GM12878 (cell line): ENCODE measurements around the gene CREBZF. TPM values are rescaled to one million over a fixed set of nuclear protein-coding genes. Genes with fewer than 3 reads are reported as not detected.
A peak's percentile ranks its signal among the peaks of the same experiment; 100 is the strongest.

Source experiments
- CBFB ChIP-seq: IDR thresholded peaks from 2 replicates; pipeline ENCODE4 v1.6.1; 2016; ENCODE audit warnings: antibody characterized with exemption, low read depth
- CHD1 ChIP-seq: IDR thresholded peaks from 2 replicates; pipeline ENCODE4 v1.6.1; 2012; ENCODE audit warnings: low read depth, low read length, improper control_type of control experiment
- DPF2 ChIP-seq: fragments of 450-650 bp; IDR thresholded peaks from 2 replicates; pipeline ENCODE4 v1.6.1; 2017; ENCODE audit warnings: mild to moderate bottlenecking
- E2F8 ChIP-seq: fragments of 450-650 bp; IDR thresholded peaks from 2 replicates; pipeline ENCODE4 v1.6.1; 2018; ENCODE audit warnings: mild to moderate bottlenecking, low read depth, moderate library complexity; ENCODE audit not compliant: partially characterized antibody
- FOS ChIP-seq: IDR thresholded peaks from 3 replicates; pipeline ENCODE4 v1.6.1; 2011; ENCODE audit warnings: borderline replicate concordance; ENCODE audit not compliant: insufficient read length; ENCODE audit errors: extremely low read depth
- GABPA ChIP-seq: IDR thresholded peaks from 2 replicates; pipeline ENCODE4 v1.6.1; 2014; ENCODE audit warnings: antibody characterized with exemption, low read depth, mild to moderate bottlenecking, inconsistent platforms
- IKZF1 ChIP-seq: fragments of 450-650 bp; conservative IDR thresholded peaks from 2 replicates; pipeline ENCODE4 v1.6.1; 2017; ENCODE audit warnings: antibody characterized with exemption, mild to moderate bottlenecking
- MTA3 ChIP-seq: IDR thresholded peaks from 2 replicates; pipeline ENCODE4 v1.6.1; 2012; ENCODE audit warnings: low read length, inconsistent platforms, borderline replicate concordance
- PKNOX1 ChIP-seq: fragments of 450-650 bp; IDR thresholded peaks from 2 replicates; pipeline ENCODE4 v1.6.1; 2016; ENCODE audit warnings: mild to moderate bottlenecking
- PML ChIP-seq: IDR thresholded peaks from 2 replicates; pipeline ENCODE4 v1.6.1; 2012; ENCODE audit warnings: low read length, inconsistent platforms
- PRDM15 ChIP-seq: fragments of 450-650 bp; formaldehyde crosslinking; IDR thresholded peaks from 2 replicates; pipeline ENCODE4 v1.4.0; 2020; ENCODE audit warnings: mild to moderate bottlenecking, moderate library complexity
- RBBP5 ChIP-seq: fragments of 200-600 bp; sonication (generic); conservative IDR thresholded peaks from 2 replicates; pipeline ENCODE4 v1.6.1; 2016
- SREBF1 ChIP-seq: IDR thresholded peaks from 2 replicates; pipeline ENCODE4 v1.6.1; 2012; ENCODE audit warnings: mild to moderate bottlenecking, low read length
- SRF ChIP-seq, 2 experiments: IDR thresholded peaks; 2 replicates each; pipeline ENCODE4 v1.6.1; 2011; ENCODE audit warnings: low read depth in 2 of 2, low read length in 2 of 2, mild to moderate bottlenecking in 1 of 2, moderate library complexity in 1 of 2
- YBX1 ChIP-seq: fragments of 450-650 bp; IDR thresholded peaks from 2 replicates; pipeline ENCODE4 v1.6.1; 2016; ENCODE audit warnings: antibody characterized with exemption
- YY1 ChIP-seq: IDR thresholded peaks from 2 replicates; pipeline ENCODE4 v1.6.1; 2011; ENCODE audit warnings: low read depth, mild to moderate bottlenecking, low read length
- ZBTB4 ChIP-seq: fragments of 450-650 bp; formaldehyde crosslinking; IDR thresholded peaks from 2 replicates; pipeline ENCODE4 v1.4.0; 2022; ENCODE audit warnings: mild to moderate bottlenecking, moderate library complexity
- polyA plus RNA-seq, 11 experiments: library from polyadenylated mRNA; depleted of rRNA in 4 of 11; unstranded in 6 of 11; stranded (reverse) in 5 of 11; fragments of >200 nt; fragmentation: Nextera tagmentation in 4 of 11; fragmentation: Illumina TruSeq in 1 of 11; extraction: Ambion mirVana in 4 of 11; extraction: Trizol in 1 of 11; gene quantifications; 1 replicate in 1 of 11; 2 replicates in 10 of 11; pipeline versions ENCODE4 v1.2.1 to v1.2.3, GENCODE V29; 2011 to 2016; ENCODE audit warnings: inconsistent platforms in 2 of 11, missing spikeins in 2 of 11, low read depth in 1 of 11
- total RNA-seq, 4 experiments: library from RNA; depleted of rRNA in 3 of 4; stranded (reverse); fragments of >200 nt in 3 of 4; fragmentation: Illumina TruSeq in 1 of 4; extraction: Trizol in 1 of 4; gene quantifications; 2 replicates each; pipeline versions ENCODE4 v1.2.1 to v1.2.3, GENCODE V29; 2013 to 2021
- TF ChIP-seq, protein P1 (sequence below): IDR thresholded peaks from 2 replicates; pipeline ENCODE4 v1.6.1; 2012; ENCODE audit warnings: low read depth, low read length, improper control_type of control experiment

The CREBZF gene
- total and polyA plus RNA-seq, 10 of the 15 experiments (the other 5 are each of a cell fraction or from before 2014, with no cell fraction given) = 11.1 to 51.2 (median 34.1) TPM

DNA sequence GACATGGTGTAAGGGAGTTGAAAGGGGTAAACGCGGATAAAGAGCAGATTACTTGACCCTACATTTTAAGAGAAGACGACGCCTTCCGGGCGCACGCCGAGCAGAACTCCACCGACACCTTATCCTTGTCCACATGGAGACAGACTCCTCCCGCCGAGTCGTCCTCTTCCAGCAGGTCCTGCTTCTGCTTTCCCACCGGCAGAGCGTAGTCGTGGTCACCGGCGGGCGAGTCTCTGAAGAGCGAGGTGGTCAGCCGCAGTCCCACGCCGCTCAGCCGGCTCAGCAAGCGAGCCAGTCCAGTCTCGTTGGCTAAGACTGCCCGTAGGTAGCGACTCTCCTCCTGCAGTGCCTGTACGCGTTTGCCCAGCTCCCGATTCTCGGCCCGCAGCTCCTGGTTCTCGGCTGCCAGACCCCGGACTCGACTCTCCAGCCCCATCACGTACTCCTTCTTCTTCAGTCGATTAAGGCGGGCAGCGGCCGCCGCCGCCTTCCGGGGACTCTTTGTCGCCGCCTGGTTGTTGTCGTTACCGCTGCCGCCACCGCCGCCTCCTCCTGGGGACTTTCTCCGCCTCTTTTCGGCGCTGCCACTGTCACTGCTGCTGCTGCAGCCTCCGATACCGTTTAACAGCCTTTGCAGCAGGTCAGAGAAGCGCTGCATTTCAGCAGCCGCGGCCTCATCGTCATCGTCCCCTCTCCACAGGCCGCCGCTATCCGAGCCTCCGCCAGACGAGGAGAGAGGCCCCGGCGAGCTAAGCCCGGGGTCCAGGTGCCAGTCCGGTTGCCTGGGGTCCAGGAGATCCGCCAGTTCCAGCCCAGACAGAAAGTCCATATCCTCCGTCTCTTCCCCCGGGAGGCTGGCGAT lies 945 bp downstream of the CREBZF start (continued):
- TF ChIP-seq E2F8 (no peak), CHD1 (no peak), CBFB (peak; percentile 53; the same call in 1 of the 2 replicates), ZBTB4 (CRISPR knock-in tag) (no peak), GABPA (no peak), SRF (IDR thresholded peaks at IDR 0.05; ENCODE audit: low read depth in 2 of 2, low read length in 2 of 2) (no peak), DPF2 (no peak), IKZF1 (no peak), PKNOX1 (no peak), YBX1 (no peak), YY1 (peak; percentile 75), PRDM15 (CRISPR knock-in tag) (no peak), PML (no peak; the same call in 1 of the 2 replicates), FOS (no peak), MTA3 (no peak), SREBF1 (no peak), RBBP5 (no peak)
- TF ChIP-seq, protein P1, sequence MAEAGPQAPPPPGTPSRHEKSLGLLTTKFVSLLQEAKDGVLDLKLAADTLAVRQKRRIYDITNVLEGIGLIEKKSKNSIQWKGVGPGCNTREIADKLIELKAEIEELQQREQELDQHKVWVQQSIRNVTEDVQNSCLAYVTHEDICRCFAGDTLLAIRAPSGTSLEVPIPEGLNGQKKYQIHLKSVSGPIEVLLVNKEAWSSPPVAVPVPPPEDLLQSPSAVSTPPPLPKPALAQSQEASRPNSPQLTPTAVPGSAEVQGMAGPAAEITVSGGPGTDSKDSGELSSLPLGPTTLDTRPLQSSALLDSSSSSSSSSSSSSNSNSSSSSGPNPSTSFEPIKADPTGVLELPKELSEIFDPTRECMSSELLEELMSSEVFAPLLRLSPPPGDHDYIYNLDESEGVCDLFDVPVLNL = 0 out of 2 replicates have a peak, but pooled peaks have one; percentile 26
